Panc1 (cell line): ENCODE data around the gene UROC1. TPM values are rescaled to one million over a fixed set of nuclear protein-coding genes. Genes with fewer than 3 reads are reported as not detected.

Experiments
- ATAC-seq: fragments of 200-7000 bp; cut with Tn5 transposase; 2 replicates; pipeline ENCODE4 v1.9.1; 2020; ENCODE audit warnings: mild to moderate bottlenecking, moderate library complexity
- BruUV-seq: library from RNA; stranded (reverse); fragments of 400-500 nt; replicated peaks from 2 replicates; lab custom pipeline; 2021; lab: Mats Ljungman, UMichigan
- CTCF ChIA-PET: fragments of 300-600 bp; sonication (Branson Sonifier 250); formaldehyde crosslinking; loops from one replicate; lab custom pipeline; 2022; ENCODE audit warnings: antibody characterized with exemption; lab: Charles Lee
- POLR2A ChIA-PET: fragments of 300-600 bp; sonication (Branson Sonifier 250); formaldehyde crosslinking; loops from one replicate; lab custom pipeline; 2022; ENCODE audit warnings: antibody characterized with exemption; lab: Charles Lee
- DNase-seq: peaks from one replicate; pipeline ENCODE4 v3.0.0-alpha.2; 2010; ENCODE audit warnings: low read depth, low spot score
- H3K27ac ChIP-seq: 2 replicates; pipeline ENCODE4 v1.5.1; 2011; ENCODE audit warnings: mild to moderate bottlenecking, low read length, inconsistent platforms
- H3K27me3 ChIP-seq: fragments of 200-500 bp; sonication (Bioruptor generic); 2 replicates; pipeline ENCODE4 v1.6.0; 2014; ENCODE audit warnings: low read length, inconsistent platforms; ENCODE audit not compliant: control insufficient read depth, insufficient read depth
- H3K36me3 ChIP-seq: fragments of 200-500 bp; sonication (Bioruptor generic); 2 replicates; pipeline ENCODE4 v1.5.1; 2014; ENCODE audit warnings: inconsistent platforms, mild to moderate bottlenecking, low read length, moderate library complexity; ENCODE audit not compliant: control insufficient read depth, insufficient read depth
- H3K4me1 ChIP-seq: 2 replicates; pipeline ENCODE4 v1.5.1; 2011; ENCODE audit warnings: inconsistent platforms, mild to moderate bottlenecking, low read length, moderate library complexity; ENCODE audit not compliant: control insufficient read depth, insufficient read depth
- H3K4me3 ChIP-seq, 2 experiments: 2 replicates each; pipeline ENCODE4 v1.5.1; 2011 to 2012; ENCODE audit warnings: low read depth in 2 of 2, low read length in 2 of 2, mild to moderate bottlenecking in 2 of 2, inconsistent platforms in 1 of 2, moderate library complexity in 1 of 2
- H3K9me3 ChIP-seq: fragments of 200-500 bp; sonication (Bioruptor generic); 2 replicates; pipeline ENCODE4 v1.5.1; 2014; ENCODE audit warnings: low read depth, mild to moderate bottlenecking, inconsistent platforms, low read length, moderate library complexity; ENCODE audit not compliant: control insufficient read depth, insufficient read depth
- CTCF ChIP-seq: fragments of 450-650 bp; IDR thresholded peaks from 2 replicates; pipeline ENCODE4 v1.5.1; 2017; ENCODE audit warnings: mild to moderate bottlenecking
- POLR2AphosphoS5 ChIP-seq: IDR thresholded peaks from 2 replicates; pipeline ENCODE4 v1.6.1; 2012; ENCODE audit warnings: mild to moderate bottlenecking, low read depth, low read length, moderate library complexity
- REST ChIP-seq, 2 experiments: IDR thresholded peaks; 2 replicates each; pipeline ENCODE4 v1.6.1; 2011 to 2012; ENCODE audit warnings: low read depth in 2 of 2, control low read depth in 1 of 2, low read length in 1 of 2, mild to moderate bottlenecking in 1 of 2, moderate library complexity in 1 of 2; ENCODE audit not compliant: insufficient read depth in 1 of 2
- SIN3A ChIP-seq: IDR thresholded peaks from 2 replicates; pipeline ENCODE4 v1.6.1; 2012; ENCODE audit warnings: low read depth, mild to moderate bottlenecking, low read length, moderate library complexity, borderline replicate concordance; ENCODE audit not compliant: insufficient read depth
- TCF7L2 ChIP-seq: IDR thresholded peaks from 2 replicates; pipeline ENCODE4 v1.6.1; 2011; ENCODE audit warnings: mild to moderate bottlenecking, low read depth, low read length, inconsistent platforms
- in situ Hi-C: cut with HindIII; loops from 2 replicates; pipeline ENCODE4 v1.10.0; 2016; ENCODE audit warnings: low sequenced_read_pairs, low pct_unique_long_range_greater_than_20kb
- intact Hi-C: fragments of 100-400 bp; cut with micrococcal nuclease; formaldehyde crosslinking; loops from one replicate; pipeline ENCODE4 v1.10.0; 2022; ENCODE audit not compliant: unreplicated experiment
- total RNA-seq: library from RNA; stranded (reverse); gene quantifications from one replicate; pipeline ENCODE4 v1.2.1, GENCODE V29; 2021; ENCODE audit not compliant: unreplicated experiment

The UROC1 gene
- total RNA-seq, 1 experiment from 2014 or later = not detected

- TF ChIP-seq REST (IDR thresholded peaks at IDR 0.05; ENCODE audit: insufficient read depth in 1 of 2, low read depth in 2 of 2, low read length in 1 of 2) (no peak), SIN3A (no peak), CTCF (no peak), TCF7L2 (no peak), POLR2AphosphoS5 (no peak)
- H3K4me1 ChIP-seq = peaks cover 3% of the 10 kb centered on the region; the same call in 1 of the 2 replicates
- no peaks in the 10 kb centered on the region for H3K36me3 ChIP-seq
- no peak overlapping the region for H3K27ac ChIP-seq
- ChIA-PET CTCF (no interaction called here), POLR2A (no interaction called here)
- no peak overlapping the region for H3K4me3 ChIP-seq
- intact Hi-C loops (no loop called here), in situ Hi-C loops (no loop called here)
- no peak for ATAC-seq
- no peaks in the 10 kb centered on the region for H3K27me3 ChIP-seq
- no TSS peak for BruUV-seq
- H3K9me3 ChIP-seq = no peaks in the 10 kb centered on the region
- DNase-seq = no peak
Measured at GRCh38 chr3:126490619-126491018, 27.0 kb downstream of the UROC1 start.

DNA sequence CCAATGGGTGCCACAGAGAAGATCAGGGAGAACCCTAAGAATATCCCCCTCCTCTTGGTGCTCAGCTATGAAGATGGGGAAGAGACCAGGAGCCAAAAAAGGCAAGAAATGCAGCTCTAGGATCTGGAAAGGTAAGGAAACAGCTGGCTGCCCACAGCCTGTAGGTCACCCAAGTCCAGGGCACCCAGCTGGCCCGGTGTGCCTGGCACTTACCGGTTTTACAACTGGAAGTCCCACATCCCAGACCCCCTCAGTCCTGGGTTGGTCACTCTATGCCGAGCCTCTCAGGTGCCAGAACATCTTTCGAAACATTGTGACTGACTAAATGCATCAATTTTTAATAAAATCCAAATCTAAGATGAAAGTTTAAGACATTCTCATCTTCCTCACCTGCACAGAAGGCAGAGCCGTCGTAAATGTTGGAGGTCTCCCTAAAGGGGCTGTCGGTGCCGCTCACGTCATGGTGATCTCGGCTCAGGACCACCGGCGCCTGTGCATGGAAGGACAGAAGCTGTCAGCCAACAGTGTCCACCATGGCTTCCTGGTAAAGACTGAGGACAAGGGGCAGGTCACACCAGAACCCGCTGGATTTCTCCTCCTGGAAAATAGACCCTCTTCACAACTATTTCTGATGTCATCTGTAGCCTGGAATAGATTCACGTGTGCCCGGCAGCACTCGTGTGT, 28.5 kb downstream of the UROC1 start:
- no peaks in the 10 kb centered on the region for H3K36me3 ChIP-seq
- intact Hi-C loops = no loop called here
- 0 out of 2 replicates have a peak, but pooled peaks cover 3% of the 10 kb centered on the region for H3K4me1 ChIP-seq
- no TSS peak for BruUV-seq
- H3K27ac ChIP-seq = no peak overlapping the region
- ChIA-PET CTCF (no interaction called here), POLR2A (no interaction called here)
- no peak overlapping the region for H3K4me3 ChIP-seq
- H3K9me3 ChIP-seq = no peaks in the 10 kb centered on the region
- in situ Hi-C loops = no loop called here
- no peaks in the 10 kb centered on the region for H3K27me3 ChIP-seq
- DNase-seq = no peak
- TF ChIP-seq POLR2AphosphoS5 (no peak), REST (IDR thresholded peaks at IDR 0.05; ENCODE audit: insufficient read depth in 1 of 2, low read depth in 2 of 2, low read length in 1 of 2) (no peak), CTCF (no peak)
- no peak for ATAC-seq
